ENCODE measurements around the gene PIK3IP1. TPM values are rescaled to one million over a fixed set of nuclear protein-coding genes. Genes with fewer than 3 reads are reported as not detected.

Gene PIK3IP1
- total and polyA plus RNA-seq, 2 experiments from 2014 or later, result 22.2 to 22.4 TPM

- Histone ChIP-seq H3K79me2 (no peaks in the 10 kb centered on the region), H3K27me3 (no peaks in the 10 kb centered on the region), H3K4me3 (no peak overlapping the region), H3K27ac (peak overlapping the region; percentile 88), H2AFZ (no peak overlapping the region), H3K9me3 (ENCODE audit: low read depth) (no peaks in the 10 kb centered on the region), H4K20me1 (ENCODE audit: insufficient read depth, poor library complexity, severe bottlenecking) (no peaks in the 10 kb centered on the region), H3K4me2 (no peak overlapping the region), H3K4me1 (ENCODE audit: insufficient read depth) (peaks cover 19% of the 10 kb centered on the region), H3K36me3 (replicated peaks; ENCODE audit: insufficient read depth, low read depth) (peaks cover 4% of the 10 kb centered on the region), H3K9me2 (replicated peaks; ENCODE audit: insufficient read depth) (no peaks in the 10 kb centered on the region)
- WGBS (ENCODE audit: low lambda C conversion rate, missing lambda C conversion rate), result 45% methylated on average over 3 of the region's 3 CpGs
- DNase-seq (ENCODE audit: low spot score), result peak; percentile 49
- no peak for TF ChIP-seq EZH2phosphoT487 (IDR thresholded peaks at IDR 0.05; ENCODE audit: low read depth, severe bottlenecking, unreplicated experiment)
- TF ChIP-seq CTCF (IDR thresholded peaks at IDR 0.05; ENCODE audit: poor library complexity), result no peak
- TF ChIP-seq EZH2 (IDR thresholded peaks at IDR 0.05; ENCODE audit: borderline replicate concordance), result no peak
Measured at GRCh38 chr22:31271485-31271884, 20.8 kb downstream of the PIK3IP1 start.

GRCh38 chr22:31271026-31271425 lies 21.3 kb downstream of the PIK3IP1 start:
- H3K4me3 ChIP-seq, result no peak overlapping the region
- H2AFZ ChIP-seq, result no peak overlapping the region
- H4K20me1 ChIP-seq (ENCODE audit: insufficient read depth, poor library complexity, severe bottlenecking), result no peaks in the 10 kb centered on the region
- H3K79me2 ChIP-seq, result no peaks in the 10 kb centered on the region
- peaks cover 4% of the 10 kb centered on the region for H3K36me3 ChIP-seq (replicated peaks; ENCODE audit: insufficient read depth, low read depth)
- peak overlapping the region; percentile 88 for H3K27ac ChIP-seq
- TF ChIP-seq EZH2phosphoT487 (IDR thresholded peaks at IDR 0.05; ENCODE audit: low read depth, severe bottlenecking, unreplicated experiment) (no peak), EZH2 (IDR thresholded peaks at IDR 0.05; ENCODE audit: borderline replicate concordance) (no peak), CTCF (IDR thresholded peaks at IDR 0.05; ENCODE audit: poor library complexity) (no peak)
- no peak for DNase-seq (ENCODE audit: low spot score)
- H3K27me3 ChIP-seq, result no peaks in the 10 kb centered on the region
- H3K9me2 ChIP-seq (replicated peaks; ENCODE audit: insufficient read depth), result no peaks in the 10 kb centered on the region
- H3K4me2 ChIP-seq, result no peak overlapping the region
- 84% methylated on average over 4 of the region's 4 CpGs for WGBS (ENCODE audit: low lambda C conversion rate, missing lambda C conversion rate)
- peaks cover 19% of the 10 kb centered on the region for H3K4me1 ChIP-seq (ENCODE audit: insufficient read depth)
- no peaks in the 10 kb centered on the region for H3K9me3 ChIP-seq (ENCODE audit: low read depth)

GRCh38 chr22:31269892-31270579 lies 22.3 kb downstream of the PIK3IP1 start:
- no peak for TF ChIP-seq EZH2 (IDR thresholded peaks at IDR 0.05; ENCODE audit: borderline replicate concordance)
- no peak for TF ChIP-seq EZH2phosphoT487 (IDR thresholded peaks at IDR 0.05; ENCODE audit: low read depth, severe bottlenecking, unreplicated experiment)
- no peak for TF ChIP-seq CTCF (IDR thresholded peaks at IDR 0.05; ENCODE audit: poor library complexity)
- H3K4me3 ChIP-seq, result no peak overlapping the region
- H3K36me3 ChIP-seq (replicated peaks; ENCODE audit: insufficient read depth, low read depth), result peaks cover 4% of the 10 kb centered on the region
- H3K27me3 ChIP-seq, result no peaks in the 10 kb centered on the region
- peak overlapping the region; percentile 88 for H3K27ac ChIP-seq
- no peaks in the 10 kb centered on the region for H3K9me3 ChIP-seq (ENCODE audit: low read depth)
- no peak overlapping the region for H3K4me2 ChIP-seq
- no peak for DNase-seq (ENCODE audit: low spot score)
- H3K9me2 ChIP-seq (replicated peaks; ENCODE audit: insufficient read depth), result no peaks in the 10 kb centered on the region
- 50% methylated on average over 3 of the region's 3 CpGs for WGBS (ENCODE audit: low lambda C conversion rate, missing lambda C conversion rate)
- H2AFZ ChIP-seq, result no peak overlapping the region
- H3K79me2 ChIP-seq, result no peaks in the 10 kb centered on the region
- no peaks in the 10 kb centered on the region for H4K20me1 ChIP-seq (ENCODE audit: insufficient read depth, poor library complexity, severe bottlenecking)
- peaks cover 16% of the 10 kb centered on the region for H3K4me1 ChIP-seq (ENCODE audit: insufficient read depth)

Measured in hepatocyte (in vitro differentiated cells).